ENCODE measurements around the gene GPSM1. TPM values are rescaled to one million over a fixed set of nuclear protein-coding genes. Genes with fewer than 3 reads are reported as not detected.

GPSM1 gene
- polyA plus RNA-seq, 2 donors, result 1.7 to 4.5 TPM

GRCh38 chr9:136370037-136370436 is 42.7 kb downstream of the GPSM1 start:
- Histone ChIP-seq H3K4me3 (ENCODE audit: low read depth in 1 of 2, low read length in 2 of 2) (no peak overlapping the region), H3K27me3 (ENCODE audit: control insufficient read depth in 1 of 2, insufficient read depth in 2 of 2, low read length in 2 of 2) (no peaks in the 10 kb centered on the region), H3K9me3 (ENCODE audit: control insufficient read depth in 2 of 2, insufficient read depth in 1 of 2, low read depth in 1 of 2, low read length in 1 of 2) (no peaks in the 10 kb centered on the region), H3K4me1 (ENCODE audit: control insufficient read depth in 2 of 2, insufficient read depth in 2 of 2, low read length in 1 of 2) (peaks cover 0 to 17% of the 10 kb centered on the region in 2 donors), H3K27ac (ENCODE audit: low read depth in 2 of 2, low read length in 1 of 2) (no peak overlapping the region), H3K36me3 (ENCODE audit: control insufficient read depth in 2 of 2, insufficient read depth in 2 of 2, low read length in 1 of 2) (no peaks in the 10 kb centered on the region)
- 92 to 94% methylated on average over 19 of the region's 19 CpGs for WGBS, 2 donors

DNA sequence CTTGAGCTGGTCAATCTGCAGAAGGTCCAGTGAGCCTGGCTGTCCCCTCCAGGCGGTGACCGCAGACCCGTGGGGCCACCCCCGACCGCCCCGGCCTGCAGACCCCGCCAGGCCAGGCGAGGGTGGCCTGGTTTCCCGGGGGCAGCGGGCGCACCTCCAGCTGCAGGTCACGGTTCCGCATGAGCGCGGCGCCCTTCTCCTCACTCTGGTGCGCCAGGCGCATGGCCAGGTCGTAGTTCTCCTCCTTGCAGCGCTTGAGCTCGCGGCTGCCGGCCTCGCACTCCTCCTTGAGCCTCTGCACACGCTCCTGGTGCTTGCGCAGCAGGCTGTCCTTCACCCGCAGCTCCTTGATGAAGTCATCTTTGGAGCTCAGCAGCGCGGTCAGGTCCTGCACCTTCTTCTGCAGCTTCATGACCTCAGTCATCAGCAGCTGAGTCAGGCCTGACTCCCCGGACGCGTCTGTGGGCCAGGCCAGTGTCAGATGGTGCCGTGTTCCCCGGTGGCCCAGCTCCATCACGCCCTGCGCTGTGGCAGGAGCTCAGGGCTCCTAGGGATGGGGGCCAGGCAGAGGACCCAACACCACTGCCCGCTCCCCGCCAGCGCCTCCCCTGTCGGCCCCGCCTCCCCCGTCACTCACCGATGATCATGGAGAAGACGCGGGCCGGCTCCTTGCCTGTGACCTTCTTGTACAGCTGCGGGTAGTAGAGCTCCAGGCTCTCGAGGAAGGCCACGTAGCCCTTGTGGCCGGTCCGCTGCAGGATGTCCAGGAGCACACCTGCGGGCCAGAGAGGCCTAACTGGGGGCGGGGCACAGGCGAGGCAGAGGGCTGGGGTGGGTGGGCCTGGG is 43.6 kb downstream of the GPSM1 start:
- 91 to 92% methylated on average over 52 to 54 of the region's 54 CpGs for WGBS, 2 donors
- Histone ChIP-seq H3K4me3 (ENCODE audit: low read depth in 1 of 2, low read length in 2 of 2) (no peak overlapping the region), H3K27ac (ENCODE audit: low read depth in 2 of 2, low read length in 1 of 2) (no peak overlapping the region), H3K9me3 (ENCODE audit: control insufficient read depth in 2 of 2, insufficient read depth in 1 of 2, low read depth in 1 of 2, low read length in 1 of 2) (no peaks in the 10 kb centered on the region), H3K27me3 (ENCODE audit: control insufficient read depth in 1 of 2, insufficient read depth in 2 of 2, low read length in 2 of 2) (no peaks in the 10 kb centered on the region), H3K4me1 (ENCODE audit: control insufficient read depth in 2 of 2, insufficient read depth in 2 of 2, low read length in 1 of 2) (peaks cover 0 to 17% of the 10 kb centered on the region in 2 donors), H3K36me3 (ENCODE audit: control insufficient read depth in 2 of 2, insufficient read depth in 2 of 2, low read length in 1 of 2) (no peaks in the 10 kb centered on the region)

DNA sequence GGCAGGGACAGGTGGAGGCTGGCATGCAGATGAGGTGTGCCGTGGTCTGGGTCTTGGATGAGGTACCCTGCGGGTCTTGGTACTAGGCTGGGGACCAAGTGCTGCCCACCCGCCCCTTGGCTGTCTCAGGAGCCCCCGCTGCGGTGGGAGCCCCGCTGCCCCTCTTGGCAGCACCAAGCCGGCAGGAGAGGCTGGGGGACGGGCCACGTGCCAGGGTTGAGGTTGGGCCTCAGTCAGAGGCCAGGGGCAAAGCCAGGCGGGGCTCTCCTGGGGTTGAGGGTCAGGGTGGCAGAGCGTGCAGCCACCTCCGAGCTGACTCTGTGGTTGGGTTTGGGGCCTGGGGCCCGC is 44.2 kb downstream of the GPSM1 start:
- Histone ChIP-seq H3K4me3 (ENCODE audit: low read depth in 1 of 2, low read length in 2 of 2) (no peak overlapping the region), H3K27ac (ENCODE audit: low read depth in 2 of 2, low read length in 1 of 2) (no peak overlapping the region), H3K27me3 (ENCODE audit: control insufficient read depth in 1 of 2, insufficient read depth in 2 of 2, low read length in 2 of 2) (no peaks in the 10 kb centered on the region), H3K9me3 (ENCODE audit: control insufficient read depth in 2 of 2, insufficient read depth in 1 of 2, low read depth in 1 of 2, low read length in 1 of 2) (no peaks in the 10 kb centered on the region), H3K4me1 (ENCODE audit: control insufficient read depth in 2 of 2, insufficient read depth in 2 of 2, low read length in 1 of 2) (peaks cover 0 to 17% of the 10 kb centered on the region in 2 donors), H3K36me3 (ENCODE audit: control insufficient read depth in 2 of 2, insufficient read depth in 2 of 2, low read length in 1 of 2) (no peaks in the 10 kb centered on the region)
- WGBS, 2 donors, result 86 to 89% methylated on average over 11 to 13 of the region's 13 CpGs

- Histone ChIP-seq H3K27me3 (ENCODE audit: control insufficient read depth in 1 of 2, insufficient read depth in 2 of 2, low read length in 2 of 2) (no peaks in the 10 kb centered on the region), H3K9me3 (ENCODE audit: control insufficient read depth in 2 of 2, insufficient read depth in 1 of 2, low read depth in 1 of 2, low read length in 1 of 2) (no peaks in the 10 kb centered on the region), H3K27ac (ENCODE audit: low read depth in 2 of 2, low read length in 1 of 2) (peak overlapping the region in 1 of 2 donors; percentile 37), H3K36me3 (ENCODE audit: control insufficient read depth in 2 of 2, insufficient read depth in 2 of 2, low read length in 1 of 2) (no peaks in the 10 kb centered on the region), H3K4me3 (ENCODE audit: low read depth in 1 of 2, low read length in 2 of 2) (no peak overlapping the region), H3K4me1 (ENCODE audit: control insufficient read depth in 2 of 2, insufficient read depth in 2 of 2, low read length in 1 of 2) (peaks cover 0 to 17% of the 10 kb centered on the region in 2 donors)
- 88 to 91% methylated on average over 19 to 21 of the region's 21 CpGs for WGBS, 2 donors
Measured at GRCh38 chr9:136372006-136372405, 44.7 kb downstream of the GPSM1 start.

GRCh38 chr9:136372561-136373299 is 45.4 kb downstream of the GPSM1 start:
- H3K9me3 ChIP-seq (ENCODE audit: control insufficient read depth in 2 of 2, insufficient read depth in 1 of 2, low read depth in 1 of 2, low read length in 1 of 2), result no peaks in the 10 kb centered on the region
- H3K36me3 ChIP-seq (ENCODE audit: control insufficient read depth in 2 of 2, insufficient read depth in 2 of 2, low read length in 1 of 2), result no peaks in the 10 kb centered on the region
- H3K4me3 ChIP-seq (ENCODE audit: low read depth in 1 of 2, low read length in 2 of 2), result peak overlapping the region in 1 of 2 donors; percentile 16
- no peaks in the 10 kb centered on the region for H3K27me3 ChIP-seq (ENCODE audit: control insufficient read depth in 1 of 2, insufficient read depth in 2 of 2, low read length in 2 of 2)
- peak overlapping the region in 1 of 2 donors; percentile 37 for H3K27ac ChIP-seq (ENCODE audit: low read depth in 2 of 2, low read length in 1 of 2)
- peaks cover 0 to 17% of the 10 kb centered on the region in 2 donors for H3K4me1 ChIP-seq (ENCODE audit: control insufficient read depth in 2 of 2, insufficient read depth in 2 of 2, low read length in 1 of 2)
- WGBS, 2 donors, result 20 to 23% methylated on average over 21 of the region's 21 CpGs

- WGBS, 2 donors, result 52 to 63% methylated on average over 25 to 27 of the region's 27 CpGs
- no peak within 1 kb of the TSS for H3K27ac ChIP-seq (ENCODE audit: low read depth in 2 of 2, low read length in 1 of 2)
Measured at GRCh38 chr9:136373300-136374182, 46.2 kb downstream of the GPSM1 start, which contains the start of gene CARD9. TSS of gene CARD9 (minus strand) at chr9:136373669. CDS start at chr9:136372078, 1,591 bp downstream.

DNA sequence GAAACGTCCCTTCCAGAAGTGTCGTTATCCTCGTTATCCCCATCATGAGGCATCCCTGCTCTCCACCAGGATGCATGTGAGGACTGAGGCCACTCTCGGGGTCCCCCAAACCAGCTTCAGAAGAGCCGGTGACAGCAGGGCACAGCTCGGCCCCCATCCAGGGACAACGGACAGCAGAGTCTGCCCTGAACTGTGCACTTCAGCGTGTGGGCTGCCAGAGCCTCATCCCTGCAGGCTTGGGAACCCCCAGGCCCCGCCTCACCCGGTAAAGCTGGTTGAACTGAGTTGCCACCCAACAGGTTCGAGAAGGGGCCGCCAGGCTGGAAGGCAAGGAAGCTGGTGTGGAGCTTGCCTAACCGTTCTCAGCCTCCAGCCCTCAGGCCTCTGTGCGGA is 46.8 kb downstream of the GPSM1 start:
- H3K4me1 ChIP-seq (ENCODE audit: control insufficient read depth in 2 of 2, insufficient read depth in 2 of 2, low read length in 1 of 2), result peaks cover 0 to 17% of the 10 kb centered on the region in 2 donors
- H3K27me3 ChIP-seq (ENCODE audit: control insufficient read depth in 1 of 2, insufficient read depth in 2 of 2, low read length in 2 of 2), result no peaks in the 10 kb centered on the region
- H3K9me3 ChIP-seq (ENCODE audit: control insufficient read depth in 2 of 2, insufficient read depth in 1 of 2, low read depth in 1 of 2, low read length in 1 of 2), result no peaks in the 10 kb centered on the region
- H3K27ac ChIP-seq (ENCODE audit: low read depth in 2 of 2, low read length in 1 of 2), result no peak overlapping the region
- WGBS, 2 donors, result 63 to 67% methylated on average over 14 of the region's 14 CpGs
- peaks cover 0 to 6% of the 10 kb centered on the region in 2 donors for H3K36me3 ChIP-seq (ENCODE audit: control insufficient read depth in 2 of 2, insufficient read depth in 2 of 2, low read length in 1 of 2)
- no peak overlapping the region for H3K4me3 ChIP-seq (ENCODE audit: low read depth in 1 of 2, low read length in 2 of 2)

More at GRCh38 chr9:136373300-136374182, 46.2 kb downstream of the GPSM1 start, which contains the start of gene CARD9:
- Histone ChIP-seq H3K4me3 (ENCODE audit: low read depth in 1 of 2, low read length in 2 of 2) (peak within 1 kb of the TSS in 1 of 2 donors; percentile 16), H3K27me3 (ENCODE audit: control insufficient read depth in 1 of 2, insufficient read depth in 2 of 2, low read length in 2 of 2) (no peaks in the 10 kb centered on the region), H3K4me1 (ENCODE audit: control insufficient read depth in 2 of 2, insufficient read depth in 2 of 2, low read length in 1 of 2) (peaks cover 0 to 17% of the 10 kb centered on the region in 2 donors), H3K9me3 (ENCODE audit: control insufficient read depth in 2 of 2, insufficient read depth in 1 of 2, low read depth in 1 of 2, low read length in 1 of 2) (no peaks in the 10 kb centered on the region), H3K36me3 (ENCODE audit: control insufficient read depth in 2 of 2, insufficient read depth in 2 of 2, low read length in 1 of 2) (no peaks in the 10 kb centered on the region)

DNA sequence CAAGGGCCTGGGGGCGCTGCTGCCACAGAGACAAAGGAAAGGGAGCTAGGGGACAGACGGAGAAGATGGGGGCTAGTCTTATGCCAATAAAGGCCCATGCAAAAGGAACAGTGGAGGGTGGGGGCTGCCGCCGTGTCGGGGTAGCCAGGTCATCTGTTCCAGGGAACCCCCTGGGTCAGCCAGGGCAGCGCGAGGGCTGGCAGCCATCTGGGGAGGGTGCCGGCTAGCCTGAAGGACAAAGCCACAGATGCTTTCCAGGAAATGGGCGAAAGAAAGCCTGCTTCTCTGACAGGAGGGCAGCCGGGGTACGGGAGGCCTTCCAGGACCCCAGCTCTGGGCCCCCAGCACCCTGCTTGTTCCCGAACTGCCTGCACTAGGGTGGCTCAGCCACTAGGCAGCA is 47.8 kb downstream of the GPSM1 start:
- Histone ChIP-seq H3K36me3 (ENCODE audit: control insufficient read depth in 2 of 2, insufficient read depth in 2 of 2, low read length in 1 of 2) (peaks cover 0 to 14% of the 10 kb centered on the region in 2 donors), H3K9me3 (ENCODE audit: control insufficient read depth in 2 of 2, insufficient read depth in 1 of 2, low read depth in 1 of 2, low read length in 1 of 2) (no peaks in the 10 kb centered on the region), H3K27ac (ENCODE audit: low read depth in 2 of 2, low read length in 1 of 2) (no peak overlapping the region), H3K27me3 (ENCODE audit: control insufficient read depth in 1 of 2, insufficient read depth in 2 of 2, low read length in 2 of 2) (no peaks in the 10 kb centered on the region), H3K4me1 (ENCODE audit: control insufficient read depth in 2 of 2, insufficient read depth in 2 of 2, low read length in 1 of 2) (peaks cover 0 to 17% of the 10 kb centered on the region in 2 donors), H3K4me3 (ENCODE audit: low read depth in 1 of 2, low read length in 2 of 2) (no peak overlapping the region)
- 91% methylated on average over 12 of the region's 12 CpGs for WGBS, 2 donors

DNA sequence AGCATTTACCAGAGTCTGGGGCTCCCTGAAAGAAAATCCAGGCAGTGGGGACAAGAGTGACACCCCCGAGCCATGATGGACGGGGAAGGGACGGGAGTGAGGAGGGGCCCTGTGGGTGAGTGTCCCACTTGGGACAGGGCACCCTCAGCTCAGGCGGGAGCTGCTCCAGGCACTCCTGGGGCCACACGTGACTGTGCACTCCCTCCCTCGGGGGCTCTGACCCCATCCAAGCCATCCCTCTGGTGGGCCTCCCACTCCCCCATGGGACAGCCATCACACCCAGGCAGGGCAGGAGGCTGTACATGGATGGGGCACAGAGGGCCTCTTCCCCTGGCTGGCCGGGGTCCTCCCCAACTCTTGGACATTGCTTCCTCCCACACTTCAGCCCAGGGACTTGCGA is 49.1 kb downstream of the GPSM1 start:
- 74 to 85% methylated on average over 8 of the region's 8 CpGs for WGBS, 2 donors
- Histone ChIP-seq H3K27ac (ENCODE audit: low read depth in 2 of 2, low read length in 1 of 2) (no peak overlapping the region), H3K4me1 (ENCODE audit: control insufficient read depth in 2 of 2, insufficient read depth in 2 of 2, low read length in 1 of 2) (peaks cover 0 to 15% of the 10 kb centered on the region in 2 donors), H3K4me3 (ENCODE audit: low read depth in 1 of 2, low read length in 2 of 2) (no peak overlapping the region), H3K36me3 (ENCODE audit: control insufficient read depth in 2 of 2, insufficient read depth in 2 of 2, low read length in 1 of 2) (peaks cover 0 to 24% of the 10 kb centered on the region in 2 donors), H3K27me3 (ENCODE audit: control insufficient read depth in 1 of 2, insufficient read depth in 2 of 2, low read length in 2 of 2) (no peaks in the 10 kb centered on the region), H3K9me3 (ENCODE audit: control insufficient read depth in 2 of 2, insufficient read depth in 1 of 2, low read depth in 1 of 2, low read length in 1 of 2) (no peaks in the 10 kb centered on the region)
